NB4 (cell line): ENCODE data around the gene RUFY3.

Experiments used
- POLR2A ChIP-seq: IDR thresholded peaks from 2 replicates; pipeline ENCODE4 v1.6.1; 2011; ENCODE audit warnings: mild to moderate bottlenecking; ENCODE audit not compliant: insufficient read length; ENCODE audit errors: extremely low read depth
- TF ChIP-seq, protein P1 (sequence below): IDR thresholded peaks from one replicate; pipeline ENCODE4 v1.5.1; 2012; ENCODE audit warnings: low read depth, low read length

DNA sequence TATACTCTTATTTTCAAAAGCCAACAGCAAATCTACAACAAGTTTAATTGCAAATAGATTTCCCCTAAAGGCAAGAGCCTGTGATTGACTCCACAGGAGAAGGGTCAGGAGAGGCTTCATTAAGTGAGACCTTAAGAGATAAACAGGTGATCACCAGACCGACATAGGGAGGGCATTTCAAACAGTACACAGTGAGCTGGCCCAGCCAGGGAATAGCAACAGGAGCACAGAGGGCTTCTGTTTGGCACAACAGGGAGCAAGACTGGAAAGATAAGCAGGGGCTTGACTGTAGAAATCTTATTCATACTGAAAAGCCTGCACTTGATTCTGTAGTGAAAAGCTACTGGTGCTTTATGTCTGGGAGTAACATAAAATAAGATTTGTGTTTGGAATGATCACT, 3.9 kb downstream of the RUFY3 start:
- TF ChIP-seq, protein P1, sequence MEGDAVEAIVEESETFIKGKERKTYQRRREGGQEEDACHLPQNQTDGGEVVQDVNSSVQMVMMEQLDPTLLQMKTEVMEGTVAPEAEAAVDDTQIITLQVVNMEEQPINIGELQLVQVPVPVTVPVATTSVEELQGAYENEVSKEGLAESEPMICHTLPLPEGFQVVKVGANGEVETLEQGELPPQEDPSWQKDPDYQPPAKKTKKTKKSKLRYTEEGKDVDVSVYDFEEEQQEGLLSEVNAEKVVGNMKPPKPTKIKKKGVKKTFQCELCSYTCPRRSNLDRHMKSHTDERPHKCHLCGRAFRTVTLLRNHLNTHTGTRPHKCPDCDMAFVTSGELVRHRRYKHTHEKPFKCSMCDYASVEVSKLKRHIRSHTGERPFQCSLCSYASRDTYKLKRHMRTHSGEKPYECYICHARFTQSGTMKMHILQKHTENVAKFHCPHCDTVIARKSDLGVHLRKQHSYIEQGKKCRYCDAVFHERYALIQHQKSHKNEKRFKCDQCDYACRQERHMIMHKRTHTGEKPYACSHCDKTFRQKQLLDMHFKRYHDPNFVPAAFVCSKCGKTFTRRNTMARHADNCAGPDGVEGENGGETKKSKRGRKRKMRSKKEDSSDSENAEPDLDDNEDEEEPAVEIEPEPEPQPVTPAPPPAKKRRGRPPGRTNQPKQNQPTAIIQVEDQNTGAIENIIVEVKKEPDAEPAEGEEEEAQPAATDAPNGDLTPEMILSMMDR = no peak
- no peak for TF ChIP-seq POLR2A
